RWPE2 (cell line): ENCODE data around the gene METTL24.

Experiments
- ATAC-seq: fragments of 200-7000 bp; cut with Tn5 transposase; 3 replicates; pipeline ENCODE4 v1.9.1; 2021; ENCODE audit warnings: low read depth
- DNase-seq: peaks from one replicate; pipeline ENCODE4 v3.0.0-alpha.2; 2020; ENCODE audit warnings: low spot score
- H3K27ac ChIP-seq: fragments of 450-650 bp; 2 replicates; pipeline ENCODE4 v1.5.1; 2017; ENCODE audit warnings: mild to moderate bottlenecking; ENCODE audit not compliant: poor library complexity, severe bottlenecking
- H3K27me3 ChIP-seq: fragments of 250-450 bp; sonication (Bioruptor Pico); 2 replicates; pipeline ENCODE4 v1.5.1; 2021; ENCODE audit warnings: mild to moderate bottlenecking, moderate library complexity; ENCODE audit not compliant: insufficient read depth, poor library complexity, severe bottlenecking
- H3K36me3 ChIP-seq: fragments of 250-450 bp; sonication (Bioruptor Pico); 2 replicates; pipeline ENCODE4 v1.5.1; 2020; ENCODE audit warnings: low read depth, mild to moderate bottlenecking, moderate library complexity
- H3K4me1 ChIP-seq: fragments of 250-450 bp; sonication (Bioruptor Pico); 2 replicates; pipeline ENCODE4 v1.5.1; 2021; ENCODE audit warnings: mild to moderate bottlenecking, moderate library complexity; ENCODE audit not compliant: insufficient read depth, poor library complexity, severe bottlenecking
- H3K4me3 ChIP-seq: fragments of 250-450 bp; sonication (Bioruptor Pico); 2 replicates; pipeline ENCODE4 v1.5.1; 2021; ENCODE audit warnings: mild to moderate bottlenecking, moderate library complexity; ENCODE audit not compliant: severe bottlenecking
- H3K9me3 ChIP-seq: fragments of 250-450 bp; sonication (Bioruptor Pico); 2 replicates; pipeline ENCODE4 v1.5.1; 2021; ENCODE audit warnings: mild to moderate bottlenecking, moderate library complexity; ENCODE audit not compliant: severe bottlenecking
- CTCF ChIP-seq: fragments of 450-650 bp; IDR thresholded peaks from one replicate; pipeline ENCODE4 v1.5.1; 2017; ENCODE audit warnings: mild to moderate bottlenecking, moderate library complexity; ENCODE audit not compliant: poor library complexity, severe bottlenecking

The METTL24 gene

GRCh38 chr6:110369066-110369465 lies 10.9 kb upstream of the METTL24 start:
- no peak for DNase-seq

DNA sequence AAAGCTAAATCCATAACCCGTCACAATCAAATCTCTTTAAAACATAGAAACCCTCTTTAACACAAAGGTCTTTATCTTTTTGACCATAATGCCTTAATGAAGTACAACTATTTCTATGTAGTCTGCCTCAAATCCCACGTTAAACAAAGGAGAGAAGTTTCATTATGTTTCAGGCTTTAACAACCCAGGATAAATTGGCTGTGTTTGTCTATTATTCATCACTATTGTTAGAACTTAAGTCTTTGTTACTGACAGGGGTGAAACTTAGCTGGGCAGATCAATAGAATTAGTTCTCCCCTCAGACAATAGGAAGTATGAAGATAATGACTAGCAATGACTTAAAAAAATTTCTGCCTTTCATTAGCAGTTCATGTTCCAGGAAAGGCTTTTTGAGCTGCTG lies 10.1 kb upstream of the METTL24 start:
- no peak for ATAC-seq
- Histone ChIP-seq H3K9me3 (no peaks in the 10 kb centered on the region), H3K27ac (no peak overlapping the region), H3K4me3 (no peak overlapping the region), H3K36me3 (no peaks in the 10 kb centered on the region), H3K27me3 (peaks cover 29% of the 10 kb centered on the region), H3K4me1 (no peaks in the 10 kb centered on the region)
- DNase-seq = no peak
- TF ChIP-seq CTCF = no peak

More at GRCh38 chr6:110369066-110369465, 10.9 kb upstream of the METTL24 start:
- ATAC-seq = no peak
- Histone ChIP-seq H3K27ac (no peak overlapping the region), H3K27me3 (peaks cover 29% of the 10 kb centered on the region), H3K4me1 (no peaks in the 10 kb centered on the region), H3K4me3 (no peak overlapping the region), H3K36me3 (no peaks in the 10 kb centered on the region), H3K9me3 (no peaks in the 10 kb centered on the region)
- TF ChIP-seq CTCF = no peak

GRCh38 chr6:110367825-110368224 lies 9.7 kb upstream of the METTL24 start:
- Histone ChIP-seq H3K4me3 (no peak overlapping the region), H3K27me3 (peaks cover 29% of the 10 kb centered on the region), H3K36me3 (no peaks in the 10 kb centered on the region), H3K9me3 (no peaks in the 10 kb centered on the region), H3K4me1 (no peaks in the 10 kb centered on the region), H3K27ac (no peak overlapping the region)
- DNase-seq = no peak
- ATAC-seq = no peak
- TF ChIP-seq CTCF = no peak

GRCh38 chr6:110366975-110367374 lies 8.8 kb upstream of the METTL24 start:
- DNase-seq (no peak), ATAC-seq (no peak)
- Histone ChIP-seq H3K9me3 (no peaks in the 10 kb centered on the region), H3K4me3 (no peak overlapping the region), H3K36me3 (no peaks in the 10 kb centered on the region), H3K27ac (no peak overlapping the region), H3K27me3 (peaks cover 33% of the 10 kb centered on the region), H3K4me1 (no peaks in the 10 kb centered on the region)
- TF ChIP-seq CTCF = no peak

GRCh38 chr6:110366256-110366655 lies 8.1 kb upstream of the METTL24 start:
- Histone ChIP-seq H3K27me3 (peaks cover 37% of the 10 kb centered on the region), H3K27ac (no peak overlapping the region), H3K4me3 (no peak overlapping the region), H3K36me3 (no peaks in the 10 kb centered on the region), H3K9me3 (no peaks in the 10 kb centered on the region), H3K4me1 (no peaks in the 10 kb centered on the region)
- no peak for TF ChIP-seq CTCF
- ATAC-seq (no peak), DNase-seq (no peak)
